Astrocyte (in vitro differentiated cells and primary cell): ENCODE results near the gene RALGAPA1.

ENCODE experiments used
- EZH2 ChIP-seq: IDR thresholded peaks from 2 replicates; pipeline ENCODE4 v1.6.1; 2012; ENCODE audit warnings: mild to moderate bottlenecking, low read length, inconsistent platforms; ENCODE audit not compliant: insufficient read depth
- TF ChIP-seq, protein P1 (sequence below): IDR thresholded peaks from 2 replicates; pipeline ENCODE4 v1.5.1; 2011; ENCODE audit warnings: low read depth, mild to moderate bottlenecking, inconsistent platforms, low read length, moderate library complexity; ENCODE audit not compliant: insufficient read depth

DNA sequence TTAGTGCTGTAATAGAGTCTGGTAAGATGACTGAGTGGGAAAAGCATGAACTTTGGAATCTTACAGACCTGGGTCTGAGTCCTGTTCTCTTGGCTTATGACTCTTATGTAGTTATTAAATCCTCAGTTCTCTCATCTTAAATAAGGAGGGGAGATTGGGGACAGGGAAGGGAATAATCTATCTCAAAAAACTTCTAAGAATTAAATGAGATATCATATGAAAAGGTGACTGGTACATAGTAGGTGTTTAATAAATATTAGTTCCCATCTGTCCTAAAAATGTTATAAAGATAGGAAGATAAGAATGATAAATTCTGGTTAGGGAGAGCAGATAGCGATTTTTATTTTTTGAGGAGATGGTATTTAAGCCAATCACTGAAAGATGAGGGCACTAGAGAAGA is 156.1 kb downstream of the RALGAPA1 start:
- TF ChIP-seq, protein P1, sequence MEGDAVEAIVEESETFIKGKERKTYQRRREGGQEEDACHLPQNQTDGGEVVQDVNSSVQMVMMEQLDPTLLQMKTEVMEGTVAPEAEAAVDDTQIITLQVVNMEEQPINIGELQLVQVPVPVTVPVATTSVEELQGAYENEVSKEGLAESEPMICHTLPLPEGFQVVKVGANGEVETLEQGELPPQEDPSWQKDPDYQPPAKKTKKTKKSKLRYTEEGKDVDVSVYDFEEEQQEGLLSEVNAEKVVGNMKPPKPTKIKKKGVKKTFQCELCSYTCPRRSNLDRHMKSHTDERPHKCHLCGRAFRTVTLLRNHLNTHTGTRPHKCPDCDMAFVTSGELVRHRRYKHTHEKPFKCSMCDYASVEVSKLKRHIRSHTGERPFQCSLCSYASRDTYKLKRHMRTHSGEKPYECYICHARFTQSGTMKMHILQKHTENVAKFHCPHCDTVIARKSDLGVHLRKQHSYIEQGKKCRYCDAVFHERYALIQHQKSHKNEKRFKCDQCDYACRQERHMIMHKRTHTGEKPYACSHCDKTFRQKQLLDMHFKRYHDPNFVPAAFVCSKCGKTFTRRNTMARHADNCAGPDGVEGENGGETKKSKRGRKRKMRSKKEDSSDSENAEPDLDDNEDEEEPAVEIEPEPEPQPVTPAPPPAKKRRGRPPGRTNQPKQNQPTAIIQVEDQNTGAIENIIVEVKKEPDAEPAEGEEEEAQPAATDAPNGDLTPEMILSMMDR, result no peak
- no peak for TF ChIP-seq EZH2
